Endometrium (tissue), 2 donors: ENCODE results near the gene TBC1D22A.

Experiments used
- FAIRE-seq: peaks from 2 replicates; lab custom pipeline; 2012; peaks lifted over from hg19 to GRCh38; lab: Jason Lieb, UNC
- donor health status: control.
- donor health status: control.

TBC1D22A gene

GRCh38 chr22:46753360-46753759 is 9.1 kb upstream of the TBC1D22A start:
- FAIRE-seq = no peak

- FAIRE-seq = no peak
Observed at GRCh38 chr22:46753761-46754109, 8.7 kb upstream of the TBC1D22A start.

DNA sequence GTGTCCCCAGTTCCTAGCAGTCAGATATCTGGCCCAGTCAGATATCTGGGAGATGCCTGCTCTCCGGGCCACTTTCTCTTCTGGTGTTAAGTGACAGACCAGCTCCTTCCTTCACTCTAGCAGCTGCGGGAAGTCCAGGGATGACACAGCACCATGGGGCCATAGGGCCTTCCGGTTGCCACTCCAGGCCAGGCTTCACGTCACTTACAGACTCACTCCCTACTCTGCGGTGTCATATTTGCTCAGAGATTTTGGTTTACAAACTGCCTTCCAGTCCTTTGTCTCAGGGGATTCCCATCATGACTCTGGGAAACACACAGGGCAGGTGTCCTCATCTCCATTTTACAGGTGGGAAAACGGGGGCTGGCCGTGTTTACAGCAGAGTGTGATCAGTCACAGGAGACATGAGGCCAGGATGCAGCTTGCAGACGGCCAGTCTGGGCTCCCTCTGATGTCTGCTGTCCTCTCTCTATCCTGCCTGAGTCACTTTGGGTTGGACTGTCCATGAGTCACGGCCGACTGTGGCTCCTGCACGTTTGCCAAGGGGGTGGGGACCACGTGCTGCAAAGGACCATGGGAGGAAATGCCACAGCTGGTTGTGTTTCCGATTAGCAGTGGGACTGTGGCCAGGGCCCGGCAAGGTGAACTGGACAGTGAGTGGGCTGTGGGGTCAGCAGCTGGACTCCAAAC is 8.2 kb upstream of the TBC1D22A start:
- FAIRE-seq = no peak

- FAIRE-seq = no peak
Observed at GRCh38 chr22:46754826-46755225, 7.6 kb upstream of the TBC1D22A start.

DNA sequence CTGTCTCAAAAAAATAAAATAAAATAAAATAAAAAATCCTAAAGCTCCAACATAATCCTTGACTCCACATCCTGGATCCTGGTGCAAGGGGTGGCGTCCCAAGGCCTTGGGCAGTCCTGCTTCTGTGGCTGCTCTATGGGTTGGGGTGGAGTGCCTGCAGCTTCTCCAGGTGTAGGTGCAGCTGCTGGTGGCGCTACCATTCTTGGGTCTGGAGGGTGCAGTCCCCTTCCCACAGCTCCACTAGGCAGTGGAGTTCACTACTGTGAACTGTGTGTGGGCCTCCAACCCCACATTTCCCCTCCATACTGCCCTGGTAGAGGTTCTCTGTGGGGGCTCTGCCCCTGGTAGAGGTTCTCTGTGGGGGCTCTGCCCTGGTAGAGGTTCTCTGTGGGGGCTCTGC is 6.9 kb upstream of the TBC1D22A start:
- FAIRE-seq = no peak

GRCh38 chr22:46756097-46756496 is 6.4 kb upstream of the TBC1D22A start:
- FAIRE-seq = no peak

- no peak for FAIRE-seq
Observed at GRCh38 chr22:46757104-46757503, 5.3 kb upstream of the TBC1D22A start.

DNA sequence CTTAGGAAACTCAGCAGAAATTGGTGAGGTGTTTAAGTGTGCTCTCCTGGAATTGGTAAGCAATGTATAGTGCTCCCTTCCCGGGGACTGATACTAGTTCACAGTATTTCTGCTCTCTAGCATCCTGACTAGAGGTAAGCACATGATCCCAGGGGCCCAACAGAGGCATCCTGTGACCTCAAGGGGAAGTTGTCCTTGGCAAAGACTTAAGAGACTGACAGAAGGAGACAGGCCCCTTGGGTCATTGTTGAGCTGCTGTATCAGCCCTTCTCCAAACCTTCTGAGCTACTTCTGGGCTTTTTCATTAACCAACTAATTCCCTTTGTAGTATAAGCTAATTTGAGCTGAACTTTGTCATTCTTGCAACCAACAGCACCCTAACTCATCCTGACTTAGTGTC is 4.3 kb upstream of the TBC1D22A start:
- no peak for FAIRE-seq

DNA sequence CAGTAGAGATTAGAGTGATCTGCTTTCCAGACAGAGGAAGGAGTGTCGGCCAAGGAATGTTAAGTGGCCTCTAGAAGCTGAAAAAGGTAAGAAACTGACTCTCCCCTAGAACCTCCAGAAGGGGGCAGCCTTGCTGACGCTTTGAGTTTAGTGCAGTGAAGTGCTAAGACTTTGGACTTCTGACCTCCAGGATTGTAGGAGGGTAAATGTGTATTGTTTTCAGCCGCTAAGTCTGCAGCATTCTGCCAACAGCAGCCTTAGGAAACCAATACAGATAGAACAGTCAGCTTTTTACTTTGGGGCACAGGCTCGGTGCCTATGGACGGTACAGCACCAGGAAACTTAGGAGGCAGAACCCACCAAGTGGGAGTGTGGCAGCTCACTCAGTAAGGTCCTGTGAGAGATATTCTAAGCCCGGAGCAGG is 3.6 kb upstream of the TBC1D22A start:
- FAIRE-seq = no peak

DNA sequence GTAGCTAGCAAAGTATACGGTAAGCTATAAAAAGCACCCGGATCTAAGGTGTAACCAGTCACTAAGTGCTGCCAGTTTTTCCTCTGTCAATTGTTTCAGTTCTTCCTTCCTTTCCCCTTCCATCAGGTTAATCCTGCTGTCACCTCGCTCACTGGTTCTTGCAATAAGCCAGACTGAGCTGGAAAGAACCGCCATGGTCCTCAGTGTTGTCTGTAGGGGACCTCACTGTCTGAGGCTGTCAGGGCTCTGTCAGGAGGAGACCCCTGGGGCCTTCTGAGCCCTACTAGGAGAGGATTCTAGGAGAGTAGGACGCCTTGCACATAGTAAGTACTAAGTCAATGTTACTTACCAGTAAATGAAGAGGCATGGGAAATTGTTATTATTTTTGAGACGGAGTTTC is 1.4 kb upstream of the TBC1D22A start:
- no peak for FAIRE-seq

DNA sequence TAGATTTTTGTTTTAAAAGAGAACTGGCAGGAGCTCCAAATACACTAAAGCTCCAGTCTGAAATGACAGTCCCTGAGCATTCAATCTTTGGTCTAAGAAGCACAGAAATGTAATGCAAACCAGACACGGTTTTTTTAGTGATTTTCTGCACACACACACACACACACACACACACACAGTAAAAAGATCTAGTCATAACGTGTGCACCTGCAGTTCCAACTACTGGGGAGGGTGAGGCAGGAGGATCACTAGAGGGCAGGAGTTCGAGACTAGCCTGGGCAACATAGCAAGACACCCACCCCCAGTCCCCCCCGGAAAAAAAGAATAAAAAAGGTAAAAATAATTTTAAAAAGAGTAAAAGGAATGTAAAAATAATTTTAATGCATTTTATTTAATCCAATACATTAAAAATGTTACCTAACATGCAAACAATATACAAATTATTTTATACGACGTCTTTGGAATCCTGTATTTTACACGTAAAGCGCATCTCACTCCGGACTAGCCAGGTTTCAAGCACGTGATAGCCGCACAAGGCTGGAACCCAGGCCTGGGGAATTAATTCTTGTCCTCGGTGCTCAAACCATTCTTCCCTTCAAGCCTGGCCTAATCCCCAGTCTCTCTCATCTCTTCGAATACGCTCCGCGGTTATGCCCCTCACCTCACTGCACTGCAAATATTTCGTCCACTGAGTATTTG is 762 bp upstream of the TBC1D22A start:
- FAIRE-seq = no peak

GRCh38 chr22:46763051-46763705 is 728 bp downstream of the TBC1D22A start:
- no peak for FAIRE-seq

DNA sequence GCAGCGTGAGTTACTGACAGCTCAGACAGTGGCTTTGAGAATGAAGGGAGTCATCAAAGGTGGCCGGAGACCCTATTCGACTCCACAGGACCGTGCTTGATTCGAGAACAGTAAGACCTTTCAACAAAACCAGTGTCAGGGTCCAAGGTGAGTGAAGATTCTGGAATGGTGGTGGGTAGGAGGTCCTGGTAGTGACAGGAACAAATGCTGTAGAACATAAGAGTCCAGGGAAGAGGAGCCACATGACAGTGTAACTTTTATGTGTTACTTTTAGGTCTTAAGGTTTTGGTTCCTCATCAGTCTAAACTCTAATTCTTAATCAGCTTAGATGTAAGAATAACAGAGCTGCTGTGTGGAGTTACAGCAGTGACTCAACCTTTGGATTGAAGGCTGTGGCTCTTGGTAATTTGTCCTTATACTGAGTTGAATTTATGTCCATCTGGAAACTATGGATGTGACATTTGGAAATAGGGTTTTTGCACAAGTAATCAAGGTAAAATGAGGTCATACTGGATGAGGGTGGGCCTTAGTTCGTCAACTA is 1.8 kb downstream of the TBC1D22A start:
- no peak for FAIRE-seq

DNA sequence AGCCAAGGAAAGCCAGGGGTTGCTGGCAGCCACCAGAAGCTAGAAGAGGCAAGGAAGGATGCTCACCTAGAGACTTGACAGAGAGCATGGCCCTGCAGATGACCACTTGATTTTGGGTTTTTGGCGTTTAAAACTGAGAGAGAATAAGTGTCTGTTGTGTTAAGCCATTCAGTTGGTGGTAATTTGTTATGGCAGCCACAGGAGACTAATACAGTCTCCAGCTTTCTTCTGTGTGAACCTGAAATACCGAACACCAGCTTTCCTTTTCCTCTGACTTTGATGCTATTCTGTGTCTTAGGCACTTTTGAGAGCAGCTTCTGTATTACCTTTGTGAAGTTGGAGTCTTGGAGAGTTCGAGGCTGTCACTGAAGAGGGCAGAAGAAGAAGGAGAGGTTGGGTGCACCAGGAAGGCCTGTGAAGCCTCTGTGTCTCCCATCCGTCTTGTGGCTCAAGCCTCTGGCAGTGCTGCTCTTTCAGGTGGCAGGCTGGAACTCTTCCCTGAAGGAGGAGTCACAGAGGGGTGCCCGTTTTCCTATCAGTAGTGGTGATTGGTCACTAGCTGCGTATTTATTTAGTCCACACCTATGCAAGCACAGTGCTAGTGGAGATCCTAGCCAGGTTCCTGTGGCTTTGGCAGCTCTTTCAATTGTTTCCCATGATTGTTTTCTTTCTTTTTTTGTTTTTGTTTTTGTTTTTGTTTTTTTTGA is 2.5 kb downstream of the TBC1D22A start:
- FAIRE-seq = no peak

GRCh38 chr22:46766611-46767010 is 4.2 kb downstream of the TBC1D22A start:
- no peak for FAIRE-seq

- FAIRE-seq = no peak
Observed at GRCh38 chr22:46767249-46767985, 5.0 kb downstream of the TBC1D22A start.

DNA sequence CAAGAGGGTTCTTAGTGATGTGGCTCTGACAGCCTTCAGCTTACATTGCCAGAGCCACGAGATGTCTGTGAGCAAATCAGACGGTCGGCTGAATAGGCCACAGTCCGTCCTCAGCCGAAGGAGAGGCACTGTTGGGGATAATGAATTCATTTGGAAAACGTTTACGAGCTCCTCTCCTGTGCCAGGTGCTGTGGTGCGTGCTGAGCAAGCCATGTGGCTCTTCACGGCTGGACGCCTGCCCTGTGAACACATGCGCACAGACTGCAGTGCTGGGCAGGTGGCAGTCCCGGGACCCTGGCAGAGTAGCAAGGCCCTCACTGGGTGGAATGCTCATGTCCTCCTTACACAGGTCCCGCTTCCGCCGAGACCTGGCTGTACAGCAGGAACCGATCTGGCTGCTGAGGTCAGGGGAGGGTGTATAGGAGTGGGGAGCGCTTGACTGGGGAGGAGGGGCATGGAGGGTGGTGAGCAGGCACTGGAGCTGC is 6.8 kb downstream of the TBC1D22A start:
- no peak for FAIRE-seq

DNA sequence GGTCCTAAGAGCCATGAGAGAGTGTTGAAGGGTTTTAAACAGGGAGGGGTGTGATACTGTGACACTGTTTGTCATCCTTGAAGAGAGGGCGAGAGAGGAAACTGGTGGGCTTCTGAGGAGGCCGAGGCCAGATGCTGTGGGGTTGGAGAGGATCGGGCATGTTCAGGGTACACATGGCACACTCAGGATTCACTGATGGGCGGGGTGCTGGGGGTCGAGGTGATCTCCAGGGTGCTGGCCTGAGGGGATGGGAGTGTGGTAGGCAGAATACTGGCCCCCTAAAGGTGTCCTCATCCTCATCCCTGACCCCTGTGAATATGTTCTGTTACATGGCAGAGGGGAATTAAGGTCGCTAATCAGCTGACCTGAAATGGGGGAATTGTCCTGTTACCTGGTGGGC is 7.3 kb downstream of the TBC1D22A start:
- FAIRE-seq = no peak

GRCh38 chr22:46770151-46770641 is 7.7 kb downstream of the TBC1D22A start:
- FAIRE-seq = no peak

- no peak for FAIRE-seq
Observed at GRCh38 chr22:46770726-46771125, 8.3 kb downstream of the TBC1D22A start.

DNA sequence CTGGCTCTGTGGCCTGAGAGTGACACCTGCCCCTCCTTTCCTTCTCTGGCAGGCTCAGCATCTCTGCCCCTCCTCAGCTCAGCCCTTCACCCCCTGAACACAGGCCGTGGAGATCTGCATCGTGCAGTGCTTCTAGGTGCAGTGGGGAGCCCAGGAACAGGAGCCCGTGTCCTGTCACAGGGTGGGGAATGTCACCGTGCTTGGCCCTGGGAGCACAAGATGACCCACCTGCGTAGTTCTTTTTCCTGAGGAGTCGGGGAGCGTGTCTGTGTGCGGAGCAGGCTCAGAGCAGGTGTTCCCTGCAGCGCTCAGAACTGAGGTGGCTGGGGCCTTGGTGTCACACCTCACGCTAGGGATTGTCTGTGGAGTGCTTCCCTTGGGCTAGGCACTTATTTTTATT is 10.6 kb downstream of the TBC1D22A start:
- no peak for FAIRE-seq
